Measurements from ENCODE around the gene ANK3. TPM values are rescaled to one million over a fixed set of nuclear protein-coding genes. Genes with fewer than 3 reads are reported as not detected.

The ANK3 gene
- total and polyA plus RNA-seq, 3 donors from 2014 or later = 23.5 to 39.9 (median 38.6) TPM

- H3K36me3 ChIP-seq (ENCODE audit: low read depth, missing control alignments) = no peaks in the 10 kb centered on the region
- WGBS, 2 donors = 85 to 87% methylated on average over 1 of the region's 1 CpG
- no peak overlapping the region for H3K4me3 ChIP-seq
- H3K27ac ChIP-seq = no peak overlapping the region
- intact Hi-C loops (cut with DNase I; ENCODE audit: low total_unique reads) = no loop called here
- no peak for DNase-seq
- H3K9me3 ChIP-seq = no peaks in the 10 kb centered on the region
- TF ChIP-seq POLR2A (IDR thresholded peaks at IDR 0.05) (no peak), CTCF (IDR thresholded peaks at IDR 0.05) (no peak)
- no peaks in the 10 kb centered on the region for H3K4me1 ChIP-seq
- no peaks in the 10 kb centered on the region for H3K27me3 ChIP-seq
Observed at GRCh38 chr10:60377955-60378354, 11.7 kb downstream of the ANK3 start.

- intact Hi-C loops (cut with DNase I; ENCODE audit: low total_unique reads) = no loop called here
- TF ChIP-seq POLR2A (IDR thresholded peaks at IDR 0.05) = no peak
- TF ChIP-seq CTCF (IDR thresholded peaks at IDR 0.05) = no peak
- DNase-seq = no peak
- Histone ChIP-seq H3K9me3 (no peaks in the 10 kb centered on the region), H3K4me3 (no peak overlapping the region), H3K4me1 (no peaks in the 10 kb centered on the region), H3K27ac (no peak overlapping the region), H3K27me3 (no peaks in the 10 kb centered on the region), H3K36me3 (ENCODE audit: low read depth, missing control alignments) (no peaks in the 10 kb centered on the region)
- WGBS, 2 donors = 50 to 76% methylated on average over 1 of the region's 1 CpG
Observed at GRCh38 chr10:60377042-60377352, 12.7 kb downstream of the ANK3 start.

GRCh38 chr10:60376221-60377041 is 13.2 kb downstream of the ANK3 start:
- 91% methylated on average over 6 of the region's 6 CpGs for WGBS, 2 donors
- H3K4me1 ChIP-seq = no peaks in the 10 kb centered on the region
- intact Hi-C loops (cut with DNase I; ENCODE audit: low total_unique reads) = no loop called here
- H3K27me3 ChIP-seq = no peaks in the 10 kb centered on the region
- TF ChIP-seq CTCF (IDR thresholded peaks at IDR 0.05) (no peak), POLR2A (IDR thresholded peaks at IDR 0.05) (no peak)
- no peak for DNase-seq
- no peak overlapping the region for H3K4me3 ChIP-seq
- no peaks in the 10 kb centered on the region for H3K36me3 ChIP-seq (ENCODE audit: low read depth, missing control alignments)
- H3K27ac ChIP-seq = no peak overlapping the region
- no peaks in the 10 kb centered on the region for H3K9me3 ChIP-seq

GRCh38 chr10:60375293-60376004 is 14.2 kb downstream of the ANK3 start:
- H3K4me1 ChIP-seq = no peaks in the 10 kb centered on the region
- no peak for DNase-seq
- intact Hi-C loops (cut with DNase I; ENCODE audit: low total_unique reads) = no loop called here
- no peak for TF ChIP-seq CTCF (IDR thresholded peaks at IDR 0.05)
- TF ChIP-seq POLR2A (IDR thresholded peaks at IDR 0.05) = no peak
- H3K27ac ChIP-seq = no peak overlapping the region
- no peaks in the 10 kb centered on the region for H3K9me3 ChIP-seq
- no peaks in the 10 kb centered on the region for H3K27me3 ChIP-seq
- 84 to 94% methylated on average over 5 of the region's 5 CpGs for WGBS, 2 donors
- no peaks in the 10 kb centered on the region for H3K36me3 ChIP-seq (ENCODE audit: low read depth, missing control alignments)
- H3K4me3 ChIP-seq = no peak overlapping the region

Data from testis (tissue), 3 donors.